ENCODE measurements around the gene PRRG3.
"Not testable (repeated sequence)": the region's sequence is repeated elsewhere in the genome, so short reads cannot be mapped to it uniquely, and the experiment has no call there.

Gene PRRG3

GRCh38 chrX:151697082-151697481 is 1.8 kb downstream of the PRRG3 start:
- not testable (repeated sequence) for H3K27ac ChIP-seq (ENCODE audit: low read depth, low read length); H3K4me3 ChIP-seq (ENCODE audit: low read length); H3K36me3 ChIP-seq (ENCODE audit: insufficient read depth, low read length); H3K9me3 ChIP-seq (ENCODE audit: insufficient read depth, low read depth, low read length); H3K4me1 ChIP-seq (ENCODE audit: insufficient read depth, low read length); H3K9ac ChIP-seq (ENCODE audit: low read depth, low read length)
- peaks cover 25% of the 10 kb centered on the region for H3K27me3 ChIP-seq (ENCODE audit: insufficient read depth, low read length)
- over 99% methylated on average over 6 of the region's 8 CpGs for WGBS

- Histone ChIP-seq H3K27me3 (ENCODE audit: insufficient read depth, low read length) (peaks cover 25% of the 10 kb centered on the region), H3K9me3 (ENCODE audit: insufficient read depth, low read depth, low read length) (no peaks in the 10 kb centered on the region), H3K27ac (ENCODE audit: low read depth, low read length) (no peak overlapping the region), H3K4me1 (ENCODE audit: insufficient read depth, low read length) (no peaks in the 10 kb centered on the region), H3K36me3 (ENCODE audit: insufficient read depth, low read length) (no peaks in the 10 kb centered on the region), H3K4me3 (ENCODE audit: low read length) (no peak overlapping the region), H3K9ac (ENCODE audit: low read depth, low read length) (no peak overlapping the region)
- WGBS, result 84% methylated on average over 4 of the region's 4 CpGs
These were observed 2.3 kb downstream of the PRRG3 start for GRCh38 chrX:151697522-151697921.

DNA sequence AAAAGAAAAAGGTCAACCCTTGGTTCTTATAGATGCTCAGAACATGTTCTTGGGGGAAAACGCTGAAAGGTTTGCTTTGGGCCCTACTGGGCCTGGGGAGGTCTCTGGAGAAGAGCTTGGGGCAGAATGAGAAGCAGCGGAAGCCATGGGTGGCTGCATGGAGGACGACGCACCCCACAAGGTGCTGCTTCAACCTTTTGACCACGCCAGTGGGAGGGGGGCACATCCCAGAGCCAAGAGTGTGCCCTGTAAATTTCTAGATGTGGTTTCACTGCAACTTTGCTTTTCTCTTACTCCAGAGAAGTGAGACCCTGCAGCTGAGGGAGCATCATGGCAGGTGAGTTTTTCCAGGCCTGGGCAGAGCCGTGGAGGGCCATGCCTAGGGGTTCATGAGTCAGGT is 3.2 kb downstream of the PRRG3 start:
- no peaks in the 10 kb centered on the region for H3K4me1 ChIP-seq (ENCODE audit: insufficient read depth, low read length)
- 93% methylated on average over 6 of the region's 6 CpGs for WGBS

DNA sequence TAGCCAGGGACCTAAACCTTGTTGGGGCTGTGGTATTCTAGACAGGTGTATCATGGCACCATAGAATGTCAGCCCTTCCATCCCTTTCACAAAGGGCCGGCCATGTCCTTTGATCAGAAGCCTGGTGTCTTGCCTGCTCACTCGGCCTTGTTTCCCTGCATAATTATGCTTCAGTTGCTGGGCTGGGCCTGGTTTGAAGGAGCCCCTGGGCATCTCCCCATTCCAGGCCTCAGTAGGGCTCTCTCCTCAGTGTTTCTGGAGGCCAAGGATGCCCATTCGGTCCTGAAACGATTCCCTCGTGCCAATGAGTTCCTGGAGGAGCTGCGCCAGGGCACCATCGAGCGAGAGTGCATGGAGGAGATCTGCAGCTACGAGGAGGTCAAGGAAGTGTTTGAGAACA is 4.5 kb downstream of the PRRG3 start:
- Histone ChIP-seq H3K9ac (ENCODE audit: low read depth, low read length) (no peak overlapping the region), H3K4me1 (ENCODE audit: insufficient read depth, low read length) (no peaks in the 10 kb centered on the region), H3K9me3 (ENCODE audit: insufficient read depth, low read depth, low read length) (no peaks in the 10 kb centered on the region), H3K4me3 (ENCODE audit: low read length) (no peak overlapping the region), H3K36me3 (ENCODE audit: insufficient read depth, low read length) (no peaks in the 10 kb centered on the region), H3K27me3 (ENCODE audit: insufficient read depth, low read length) (peaks cover 13% of the 10 kb centered on the region; the same call in 1 of the 2 replicates), H3K27ac (ENCODE audit: low read depth, low read length) (no peak overlapping the region)
- 95% methylated on average over 9 of the region's 9 CpGs for WGBS

More for the DNA sequence above, 3.2 kb downstream of the PRRG3 start:
- no peak overlapping the region for H3K9ac ChIP-seq (ENCODE audit: low read depth, low read length)
- no peak overlapping the region for H3K4me3 ChIP-seq (ENCODE audit: low read length)
- H3K36me3 ChIP-seq (ENCODE audit: insufficient read depth, low read length), result no peaks in the 10 kb centered on the region
- H3K9me3 ChIP-seq (ENCODE audit: insufficient read depth, low read depth, low read length), result no peaks in the 10 kb centered on the region
- peaks cover 22% of the 10 kb centered on the region for H3K27me3 ChIP-seq (ENCODE audit: insufficient read depth, low read length)
- H3K27ac ChIP-seq (ENCODE audit: low read depth, low read length), result no peak overlapping the region

GRCh38 chrX:151700581-151700980 is 5.3 kb downstream of the PRRG3 start:
- H3K4me1 ChIP-seq (ENCODE audit: insufficient read depth, low read length), result no peaks in the 10 kb centered on the region
- no peaks in the 10 kb centered on the region for H3K36me3 ChIP-seq (ENCODE audit: insufficient read depth, low read length)
- no peak overlapping the region for H3K27ac ChIP-seq (ENCODE audit: low read depth, low read length)
- no peak overlapping the region for H3K9ac ChIP-seq (ENCODE audit: low read depth, low read length)
- no peaks in the 10 kb centered on the region for H3K9me3 ChIP-seq (ENCODE audit: insufficient read depth, low read depth, low read length)
- peaks cover 10% of the 10 kb centered on the region; the same call in 1 of the 2 replicates for H3K27me3 ChIP-seq (ENCODE audit: insufficient read depth, low read length)
- WGBS, result 95% methylated on average over 16 of the region's 16 CpGs
- no peak overlapping the region for H3K4me3 ChIP-seq (ENCODE audit: low read length)

DNA sequence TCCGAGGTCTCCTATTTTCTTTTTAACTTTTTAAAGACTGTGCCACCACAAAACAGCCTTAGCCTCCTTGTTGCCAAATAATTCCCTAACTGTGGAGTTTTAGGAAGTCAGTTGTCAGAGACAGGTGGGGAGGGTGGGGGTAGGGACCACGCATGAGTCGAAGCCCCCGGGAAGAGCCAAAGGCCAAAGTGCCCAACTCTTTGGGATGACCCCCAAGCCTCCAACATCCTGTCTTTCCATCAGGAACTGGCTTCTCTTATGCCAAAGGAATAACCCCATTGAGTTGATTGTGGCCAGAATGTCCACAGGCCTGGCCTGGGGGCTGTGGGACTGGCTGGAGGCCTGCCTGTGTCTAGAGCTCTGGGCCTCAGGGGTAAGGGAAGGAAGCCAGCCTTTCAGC is 5.8 kb downstream of the PRRG3 start:
- H3K4me1 ChIP-seq (ENCODE audit: insufficient read depth, low read length), result no peaks in the 10 kb centered on the region
- no peak overlapping the region for H3K4me3 ChIP-seq (ENCODE audit: low read length)
- peaks cover 5% of the 10 kb centered on the region; the same call in 1 of the 2 replicates for H3K27me3 ChIP-seq (ENCODE audit: insufficient read depth, low read length)
- WGBS, result 95% methylated on average over 2 of the region's 4 CpGs
- no peaks in the 10 kb centered on the region for H3K36me3 ChIP-seq (ENCODE audit: insufficient read depth, low read length)
- no peak overlapping the region for H3K27ac ChIP-seq (ENCODE audit: low read depth, low read length)
- H3K9ac ChIP-seq (ENCODE audit: low read depth, low read length), result no peak overlapping the region
- H3K9me3 ChIP-seq (ENCODE audit: insufficient read depth, low read depth, low read length), result no peaks in the 10 kb centered on the region

DNA sequence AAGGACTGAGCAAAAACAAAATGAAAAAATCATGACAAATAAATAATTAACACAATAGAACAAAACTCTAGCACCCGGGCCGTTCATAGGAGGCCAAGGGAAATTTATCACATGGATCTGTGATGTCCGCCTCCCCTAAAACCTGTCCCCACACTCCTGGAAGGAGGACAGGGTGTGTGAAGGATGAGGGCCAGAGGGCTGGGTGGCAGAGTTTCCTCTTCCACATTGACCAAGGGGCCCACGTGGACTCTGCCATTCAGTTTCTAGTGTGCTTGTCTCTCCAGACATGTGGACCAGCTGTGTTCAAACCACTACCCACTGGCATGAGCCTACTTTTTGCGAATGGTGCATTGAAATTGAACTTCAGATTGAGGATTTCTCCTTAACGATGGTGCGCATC is 6.3 kb downstream of the PRRG3 start:
- Histone ChIP-seq H3K36me3 (ENCODE audit: insufficient read depth, low read length) (no peaks in the 10 kb centered on the region), H3K9me3 (ENCODE audit: insufficient read depth, low read depth, low read length) (no peaks in the 10 kb centered on the region), H3K4me1 (ENCODE audit: insufficient read depth, low read length) (no peaks in the 10 kb centered on the region), H3K27ac (ENCODE audit: low read depth, low read length) (no peak overlapping the region), H3K4me3 (ENCODE audit: low read length) (no peak overlapping the region), H3K27me3 (ENCODE audit: insufficient read depth, low read length) (0 out of 2 replicates have a peak, but pooled peaks cover under 1% of the 10 kb centered on the region), H3K9ac (ENCODE audit: low read depth, low read length) (no peak overlapping the region)
- 97% methylated on average over 6 of the region's 7 CpGs for WGBS

DNA sequence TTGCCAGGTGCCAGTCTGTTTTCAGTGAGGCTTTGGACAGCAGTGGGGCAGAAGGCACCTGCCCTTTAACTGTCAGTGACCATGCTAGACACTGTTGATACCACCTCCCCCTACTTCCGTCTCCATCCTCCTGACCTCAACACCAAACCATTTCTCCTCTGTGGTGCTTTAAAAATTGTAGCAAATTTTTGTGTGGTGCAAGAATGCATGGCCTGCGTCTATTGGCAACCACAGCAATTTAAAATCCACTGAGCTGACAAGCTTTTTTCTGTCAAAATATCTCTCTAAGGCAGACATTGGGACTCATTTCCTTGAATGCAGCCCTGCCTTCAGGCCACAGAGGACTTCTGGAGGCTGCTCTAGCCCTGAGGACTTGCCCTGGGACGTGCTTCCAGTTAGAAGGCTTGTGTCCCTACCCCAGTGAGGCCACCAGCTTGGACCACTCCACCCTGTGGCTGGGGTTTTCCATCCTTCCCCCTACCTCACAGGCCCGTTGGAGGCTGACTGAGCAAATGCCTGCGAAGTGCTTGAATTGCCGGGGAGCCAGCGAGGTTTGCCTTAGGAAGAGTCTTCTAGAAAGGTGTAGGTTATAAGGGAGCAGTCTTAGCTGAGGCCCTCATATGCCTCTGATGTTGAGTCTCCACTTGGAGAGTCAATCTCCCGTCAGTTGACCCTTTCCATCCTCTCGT is 6.9 kb downstream of the PRRG3 start:
- Histone ChIP-seq H3K9me3 (ENCODE audit: insufficient read depth, low read depth, low read length) (no peaks in the 10 kb centered on the region), H3K27ac (ENCODE audit: low read depth, low read length) (no peak overlapping the region), H3K36me3 (ENCODE audit: insufficient read depth, low read length) (no peaks in the 10 kb centered on the region), H3K4me1 (ENCODE audit: insufficient read depth, low read length) (no peaks in the 10 kb centered on the region), H3K9ac (ENCODE audit: low read depth, low read length) (no peak overlapping the region), H3K27me3 (ENCODE audit: insufficient read depth, low read length) (no peaks in the 10 kb centered on the region), H3K4me3 (ENCODE audit: low read length) (no peak overlapping the region)
- 93% methylated on average over 8 of the region's 9 CpGs for WGBS

GRCh38 chrX:151702741-151703340 is 7.6 kb downstream of the PRRG3 start:
- H3K27me3 ChIP-seq (ENCODE audit: insufficient read depth, low read length), result no peaks in the 10 kb centered on the region
- no peaks in the 10 kb centered on the region for H3K36me3 ChIP-seq (ENCODE audit: insufficient read depth, low read length)
- no peaks in the 10 kb centered on the region for H3K9me3 ChIP-seq (ENCODE audit: insufficient read depth, low read depth, low read length)
- WGBS, result 94% methylated on average over 6 of the region's 7 CpGs
- H3K4me1 ChIP-seq (ENCODE audit: insufficient read depth, low read length), result no peaks in the 10 kb centered on the region
- no peak overlapping the region for H3K4me3 ChIP-seq (ENCODE audit: low read length)
- no peak overlapping the region for H3K27ac ChIP-seq (ENCODE audit: low read depth, low read length)
- no peak overlapping the region for H3K9ac ChIP-seq (ENCODE audit: low read depth, low read length)

GRCh38 chrX:151703487-151703886 is 8.2 kb downstream of the PRRG3 start:
- H3K9ac ChIP-seq (ENCODE audit: low read depth, low read length), result no peak overlapping the region
- 88% methylated on average over 5 of the region's 7 CpGs for WGBS
- no peak overlapping the region for H3K4me3 ChIP-seq (ENCODE audit: low read length)
- H3K27ac ChIP-seq (ENCODE audit: low read depth, low read length), result no peak overlapping the region
- H3K9me3 ChIP-seq (ENCODE audit: insufficient read depth, low read depth, low read length), result no peaks in the 10 kb centered on the region
- H3K27me3 ChIP-seq (ENCODE audit: insufficient read depth, low read length), result no peaks in the 10 kb centered on the region
- H3K4me1 ChIP-seq (ENCODE audit: insufficient read depth, low read length), result no peaks in the 10 kb centered on the region
- no peaks in the 10 kb centered on the region for H3K36me3 ChIP-seq (ENCODE audit: insufficient read depth, low read length)

GRCh38 chrX:151704041-151704663 is 8.9 kb downstream of the PRRG3 start:
- Histone ChIP-seq H3K27me3 (ENCODE audit: insufficient read depth, low read length) (no peaks in the 10 kb centered on the region), H3K9me3 (ENCODE audit: insufficient read depth, low read depth, low read length) (no peaks in the 10 kb centered on the region), H3K27ac (ENCODE audit: low read depth, low read length) (no peak overlapping the region), H3K4me1 (ENCODE audit: insufficient read depth, low read length) (no peaks in the 10 kb centered on the region), H3K9ac (ENCODE audit: low read depth, low read length) (no peak overlapping the region), H3K36me3 (ENCODE audit: insufficient read depth, low read length) (no peaks in the 10 kb centered on the region), H3K4me3 (ENCODE audit: low read length) (no peak overlapping the region)
- WGBS, result 95% methylated on average over 12 of the region's 13 CpGs

Data from HUES64 (cell line).